Suprapubic skin (tissue), 3 donors: ENCODE measurements around the gene ZBTB8A.
"Not testable (repeated sequence)": the region's sequence is repeated elsewhere in the genome, so short reads cannot be mapped to it uniquely, and the experiment has no call there.

Source experiments
- EP300 ChIP-seq: sonication (generic); formaldehyde crosslinking; IDR thresholded peaks from one replicate; pipeline ENCODE4 v1.6.1; 2017; ENCODE audit warnings: antibody characterized with exemption
- TF ChIP-seq, protein P1 (sequence below), 2 donors: fragments of 200-600 bp in 1 of 2; fragments of 450-650 bp in 1 of 2; sonication (generic) in 1 of 2; IDR thresholded peaks; one replicate each; pipeline ENCODE4 v1.5.1; 2016 to 2019; ENCODE audit warnings: antibody characterized with exemption in 2 of 2, mild to moderate bottlenecking in 1 of 2, moderate library complexity in 1 of 2

DNA sequence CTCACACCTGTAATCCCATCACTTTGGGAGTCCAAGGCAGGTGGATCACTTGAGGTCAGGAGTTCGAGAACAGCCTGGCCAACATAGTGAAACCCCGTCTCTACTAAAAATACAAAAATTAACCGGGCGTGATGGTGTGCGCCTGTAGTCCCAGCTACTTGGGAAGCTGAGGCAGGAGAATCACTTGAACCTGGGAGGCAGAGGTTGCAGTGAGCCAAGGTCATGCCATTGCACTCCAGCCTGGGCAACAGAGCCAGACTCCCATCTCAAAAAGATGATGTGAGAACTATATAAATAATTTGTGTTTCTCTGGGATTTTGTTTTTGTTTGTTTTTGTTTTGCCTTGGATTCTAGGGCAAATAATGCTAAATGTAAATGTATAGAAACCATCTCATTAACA, 17.8 kb downstream of the ZBTB8A start:
- TF ChIP-seq, protein P1, sequence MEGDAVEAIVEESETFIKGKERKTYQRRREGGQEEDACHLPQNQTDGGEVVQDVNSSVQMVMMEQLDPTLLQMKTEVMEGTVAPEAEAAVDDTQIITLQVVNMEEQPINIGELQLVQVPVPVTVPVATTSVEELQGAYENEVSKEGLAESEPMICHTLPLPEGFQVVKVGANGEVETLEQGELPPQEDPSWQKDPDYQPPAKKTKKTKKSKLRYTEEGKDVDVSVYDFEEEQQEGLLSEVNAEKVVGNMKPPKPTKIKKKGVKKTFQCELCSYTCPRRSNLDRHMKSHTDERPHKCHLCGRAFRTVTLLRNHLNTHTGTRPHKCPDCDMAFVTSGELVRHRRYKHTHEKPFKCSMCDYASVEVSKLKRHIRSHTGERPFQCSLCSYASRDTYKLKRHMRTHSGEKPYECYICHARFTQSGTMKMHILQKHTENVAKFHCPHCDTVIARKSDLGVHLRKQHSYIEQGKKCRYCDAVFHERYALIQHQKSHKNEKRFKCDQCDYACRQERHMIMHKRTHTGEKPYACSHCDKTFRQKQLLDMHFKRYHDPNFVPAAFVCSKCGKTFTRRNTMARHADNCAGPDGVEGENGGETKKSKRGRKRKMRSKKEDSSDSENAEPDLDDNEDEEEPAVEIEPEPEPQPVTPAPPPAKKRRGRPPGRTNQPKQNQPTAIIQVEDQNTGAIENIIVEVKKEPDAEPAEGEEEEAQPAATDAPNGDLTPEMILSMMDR (IDR thresholded peaks at IDR 0.05) = not testable (repeated sequence)
- TF ChIP-seq EP300 = not testable (repeated sequence)
